Right kidney (tissue), 1 donor: ENCODE results near the gene KIFAP3.
A peak's percentile ranks its signal among the peaks of the same experiment; 100 is the strongest.
"Not testable (repeated sequence)": the region's sequence is repeated elsewhere in the genome, so short reads cannot be mapped to it uniquely, and the experiment has no call there.

Experiments used
- DNase-seq: peaks from one replicate; pipeline ENCODE4 v3.0.0-alpha.2; 2016

KIFAP3 gene

DNA sequence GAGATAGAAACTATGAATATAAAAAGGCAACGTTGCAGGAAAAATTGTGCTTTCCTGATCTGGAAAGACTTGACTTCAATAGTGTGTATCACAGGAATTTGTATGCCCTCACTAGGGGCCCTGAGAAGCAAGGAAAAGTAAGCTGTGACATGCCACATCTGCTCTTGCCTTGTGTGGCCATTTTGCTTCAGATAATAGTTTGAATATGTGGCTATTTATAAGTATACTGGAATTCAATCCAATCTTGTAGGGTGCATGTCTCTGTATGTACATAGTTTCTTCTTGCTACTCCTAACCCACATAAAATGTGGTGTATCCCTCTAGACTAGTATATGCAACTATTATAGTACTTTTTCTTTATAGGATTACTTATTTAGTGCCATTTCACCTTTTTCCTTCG, 149.7 kb downstream of the KIFAP3 start:
- no peak for DNase-seq

DNA sequence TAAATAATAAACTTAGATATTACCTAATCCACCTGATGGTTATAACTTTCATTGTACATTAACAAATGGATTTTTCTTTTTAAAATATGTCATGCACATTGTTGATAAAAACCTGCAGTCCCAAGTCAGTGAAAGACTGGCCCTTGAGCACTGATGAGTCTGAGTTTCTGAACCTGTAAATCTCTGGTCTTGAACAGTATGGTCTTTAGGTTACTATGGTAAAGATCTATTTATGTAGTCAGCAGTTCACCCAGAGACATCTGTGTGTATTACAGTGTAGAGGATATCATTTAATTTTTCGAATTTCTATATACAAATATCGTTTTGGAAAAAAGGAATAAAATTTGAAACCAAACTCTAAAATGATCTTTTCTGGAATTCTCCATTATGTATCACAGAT, 150.4 kb downstream of the KIFAP3 start:
- no peak for DNase-seq

GRCh38 chr1:169921080-169921479, 153.4 kb downstream of the KIFAP3 start:
- no peak for DNase-seq

- DNase-seq: no peak
These were observed 155.6 kb downstream of the KIFAP3 start for GRCh38 chr1:169918927-169919326.

DNA sequence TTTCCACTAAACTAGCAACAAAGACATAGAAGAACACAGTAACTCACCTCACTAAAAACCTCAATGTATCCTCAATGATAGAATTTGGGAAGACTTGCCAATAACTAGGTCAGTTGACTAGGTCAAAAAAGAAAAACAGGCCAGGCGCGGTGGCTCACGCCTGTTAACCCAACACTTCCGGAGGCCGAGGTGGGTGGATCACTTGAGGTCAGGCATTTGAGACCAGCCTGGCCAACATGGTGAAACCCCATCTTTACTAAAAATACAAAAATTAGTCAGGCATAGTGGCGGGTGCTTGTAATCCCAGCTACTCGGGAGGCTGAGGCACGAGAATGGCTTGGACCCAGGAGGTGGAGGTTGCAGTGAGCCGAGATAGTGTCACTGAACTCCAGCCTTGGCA, 156.3 kb downstream of the KIFAP3 start:
- not testable (repeated sequence) for DNase-seq

DNA sequence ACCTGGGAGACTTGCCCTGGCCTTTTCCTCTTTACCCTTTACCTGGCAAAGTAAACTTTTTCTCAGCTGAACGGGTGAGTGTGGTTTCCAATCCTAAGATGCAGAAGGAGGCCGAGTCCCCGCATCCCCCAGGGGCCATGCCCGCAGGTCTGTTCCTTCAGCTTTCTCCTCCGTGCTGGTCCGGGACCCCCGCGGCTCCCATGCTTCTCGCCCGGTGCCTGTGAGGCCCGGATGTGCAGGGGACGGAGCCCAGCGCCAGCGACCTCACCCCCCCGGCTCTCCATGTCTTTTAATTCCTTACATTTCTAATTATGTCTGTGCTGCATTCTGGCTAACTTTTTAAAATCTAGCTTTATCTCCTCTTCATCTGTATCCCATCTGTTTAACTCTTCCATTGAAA, 159.3 kb downstream of the KIFAP3 start:
- DNase-seq: no peak

DNA sequence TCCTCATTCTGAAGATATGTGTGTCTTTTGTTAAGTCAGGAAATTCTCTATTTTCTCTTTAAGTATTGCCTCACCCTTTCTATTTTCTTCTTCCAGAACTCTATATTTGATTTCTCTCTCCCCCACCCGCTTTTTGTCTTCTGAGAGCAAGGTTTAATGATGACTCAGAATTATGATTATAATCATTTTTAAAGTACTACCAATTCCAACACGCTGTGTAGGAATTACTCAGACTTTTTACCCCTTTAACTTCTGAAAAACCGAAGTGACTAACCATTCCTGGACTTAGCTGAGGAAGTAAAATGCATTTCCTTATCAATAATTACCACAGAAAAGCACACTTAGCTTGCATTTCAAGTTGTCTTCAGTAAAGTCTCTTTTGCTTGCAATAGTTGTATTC, 160.0 kb downstream of the KIFAP3 start:
- no peak for DNase-seq

GRCh38 chr1:169909499-169909898, 165.0 kb downstream of the KIFAP3 start:
- DNase-seq: no peak

GRCh38 chr1:169906938-169907337, 167.6 kb downstream of the KIFAP3 start:
- no peak for DNase-seq

DNA sequence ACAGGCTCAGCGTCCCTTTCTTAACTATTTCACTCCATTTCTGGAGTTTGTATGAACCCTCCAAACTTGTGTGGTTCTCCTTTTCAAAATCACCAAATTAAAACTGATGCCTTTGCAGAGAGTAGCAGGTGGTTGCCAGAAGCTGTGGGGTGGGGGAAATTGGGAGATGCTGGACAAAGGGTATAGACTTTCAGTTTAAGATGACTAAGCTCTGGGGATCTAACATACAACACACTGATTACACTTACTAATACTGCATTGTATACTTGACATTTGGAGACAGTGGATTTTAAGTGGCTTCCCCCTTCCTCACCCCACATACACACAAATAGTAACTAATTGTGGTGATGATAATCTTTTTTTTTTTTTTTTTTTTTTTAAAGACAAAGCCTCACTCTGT, 169.7 kb downstream of the KIFAP3 start:
- DNase-seq: no peak

GRCh38 chr1:169902751-169903150, 171.7 kb downstream of the KIFAP3 start:
- no peak for DNase-seq

- DNase-seq: no peak
These were observed 173.4 kb downstream of the KIFAP3 start for GRCh38 chr1:169901115-169901514.

DNA sequence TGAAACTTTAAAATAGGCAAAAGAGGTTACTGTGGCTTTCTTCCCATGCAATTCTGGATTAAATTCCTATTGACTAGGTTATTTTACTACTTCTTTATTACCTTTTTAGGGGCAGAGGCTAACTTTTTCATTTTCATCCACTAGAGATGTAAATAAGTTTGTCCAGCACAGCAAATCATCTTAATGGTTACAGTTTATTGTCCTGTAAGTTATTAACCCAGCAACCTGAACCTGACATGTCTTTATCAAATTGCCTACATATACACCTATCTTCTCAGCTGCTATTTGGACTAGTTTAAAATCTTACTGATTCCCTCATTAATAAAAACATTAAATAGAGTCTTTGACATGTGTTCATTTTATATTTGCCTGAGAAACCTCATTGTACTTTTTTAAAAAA, 173.9 kb downstream of the KIFAP3 start:
- DNase-seq: no peak

DNA sequence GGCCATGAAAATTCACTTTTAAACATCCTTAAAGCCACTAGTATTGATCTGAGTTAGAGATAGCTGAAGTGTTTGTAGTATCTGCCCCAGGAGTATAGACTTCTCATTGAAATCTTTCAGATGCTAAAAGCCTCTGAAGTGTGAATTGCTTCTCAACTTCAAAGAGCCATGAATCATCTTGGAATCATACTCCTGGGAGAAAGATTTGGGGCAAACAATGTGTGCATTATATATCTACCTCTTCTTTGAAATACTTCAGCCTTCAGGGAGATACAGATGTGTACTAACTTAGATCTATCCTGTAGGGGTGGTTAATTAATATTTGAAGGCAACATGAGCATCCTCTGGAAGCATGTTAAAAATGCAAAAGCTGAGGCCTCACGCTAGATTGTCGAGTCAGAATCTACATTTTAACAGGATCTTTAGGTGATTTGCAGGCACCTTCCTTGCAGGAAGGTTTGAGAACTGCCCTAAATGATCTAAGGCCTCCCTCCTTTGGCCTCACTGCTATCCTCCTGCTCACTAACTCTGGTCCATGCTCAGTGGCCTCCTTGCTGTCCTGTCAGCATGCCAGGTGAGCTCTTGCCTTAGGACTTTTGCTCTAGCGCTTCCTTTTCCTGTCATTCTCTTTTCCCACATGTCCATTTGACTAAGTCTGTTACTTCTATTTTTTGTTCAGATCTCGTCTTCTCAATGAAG, 174.8 kb downstream of the KIFAP3 start:
- DNase-seq: no peak

GRCh38 chr1:169896013-169896412, 178.5 kb downstream of the KIFAP3 start:
- DNase-seq: no peak

DNA sequence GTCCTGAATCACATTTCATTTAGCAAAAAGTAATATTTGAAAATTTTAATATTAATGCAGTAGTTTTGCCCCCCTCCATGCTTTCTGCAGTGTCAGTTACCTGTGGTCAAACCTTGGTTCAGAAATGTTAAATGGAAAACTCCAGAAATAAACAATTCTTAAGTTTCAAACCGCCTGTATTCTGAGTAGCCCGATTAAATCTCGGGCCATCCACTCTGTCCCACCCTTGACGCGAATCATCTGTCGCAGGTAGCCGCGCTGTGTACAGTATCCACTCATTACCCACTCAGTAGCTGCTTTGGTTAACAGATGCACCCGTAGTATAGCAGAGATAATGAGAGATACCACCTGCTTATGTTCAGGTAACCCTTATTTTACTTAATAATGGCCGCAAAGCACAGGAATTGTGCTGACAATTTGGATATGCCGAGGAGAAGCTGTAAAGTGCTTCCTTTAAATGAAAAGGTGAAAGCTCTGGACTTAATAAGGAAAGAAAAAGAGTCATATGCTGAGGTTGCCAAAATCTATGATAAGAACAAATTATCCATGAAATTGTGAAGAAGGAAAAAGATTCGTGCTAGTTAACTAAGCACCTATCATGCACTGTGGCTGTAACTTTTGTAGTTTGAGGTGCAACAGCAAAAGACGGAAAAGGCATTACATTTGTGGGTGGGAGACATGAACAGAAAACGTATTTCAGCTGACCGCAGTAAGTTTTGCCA, 179.9 kb downstream of the KIFAP3 start:
- DNase-seq: no peak

DNA sequence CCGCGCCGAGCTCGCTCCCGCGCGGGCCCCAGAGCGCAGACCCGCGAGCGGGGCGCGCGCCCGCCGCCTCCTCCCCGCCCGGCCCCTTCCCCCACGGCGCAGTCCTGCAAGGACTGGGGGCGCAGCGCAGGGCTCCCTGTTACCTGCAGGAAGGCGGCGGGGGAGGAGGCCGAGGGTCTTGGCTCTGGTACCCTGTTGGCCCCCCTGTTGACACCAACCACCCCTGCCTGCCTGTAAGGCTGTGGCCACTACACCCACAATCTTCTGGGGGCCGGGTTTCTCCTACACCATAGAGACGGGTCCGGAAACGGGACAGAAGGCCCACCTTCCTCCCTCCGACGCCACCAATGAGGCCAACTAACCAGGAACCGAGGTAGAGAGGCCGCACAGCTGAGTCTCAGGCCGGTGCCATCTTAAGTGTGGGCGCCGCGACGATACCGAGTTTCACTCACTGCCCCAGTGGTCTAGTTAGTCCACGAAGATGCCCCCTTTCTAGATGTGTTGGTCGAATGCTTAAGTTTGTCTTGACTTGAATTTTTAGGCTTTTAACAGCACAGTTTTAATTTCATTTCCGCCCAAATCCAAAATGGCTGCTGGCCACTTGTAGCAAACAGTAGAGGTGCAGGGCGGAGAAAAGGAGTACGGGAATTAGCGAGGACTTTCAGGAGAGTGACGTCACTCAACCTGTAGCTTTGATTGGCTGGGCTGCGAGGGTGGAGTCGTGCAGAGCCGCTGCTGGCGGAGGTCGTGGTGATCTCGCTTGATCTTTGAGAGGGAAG, 180.7 kb downstream of the KIFAP3 start, which contains the start of gene SCYL3:
Gene SCYL3 (minus strand): TSS at position 252 of the 779 bp plus-strand sequence. CDS start 5,056 bp downstream, outside the sequence.
- peak; percentile 100 for DNase-seq

DNA sequence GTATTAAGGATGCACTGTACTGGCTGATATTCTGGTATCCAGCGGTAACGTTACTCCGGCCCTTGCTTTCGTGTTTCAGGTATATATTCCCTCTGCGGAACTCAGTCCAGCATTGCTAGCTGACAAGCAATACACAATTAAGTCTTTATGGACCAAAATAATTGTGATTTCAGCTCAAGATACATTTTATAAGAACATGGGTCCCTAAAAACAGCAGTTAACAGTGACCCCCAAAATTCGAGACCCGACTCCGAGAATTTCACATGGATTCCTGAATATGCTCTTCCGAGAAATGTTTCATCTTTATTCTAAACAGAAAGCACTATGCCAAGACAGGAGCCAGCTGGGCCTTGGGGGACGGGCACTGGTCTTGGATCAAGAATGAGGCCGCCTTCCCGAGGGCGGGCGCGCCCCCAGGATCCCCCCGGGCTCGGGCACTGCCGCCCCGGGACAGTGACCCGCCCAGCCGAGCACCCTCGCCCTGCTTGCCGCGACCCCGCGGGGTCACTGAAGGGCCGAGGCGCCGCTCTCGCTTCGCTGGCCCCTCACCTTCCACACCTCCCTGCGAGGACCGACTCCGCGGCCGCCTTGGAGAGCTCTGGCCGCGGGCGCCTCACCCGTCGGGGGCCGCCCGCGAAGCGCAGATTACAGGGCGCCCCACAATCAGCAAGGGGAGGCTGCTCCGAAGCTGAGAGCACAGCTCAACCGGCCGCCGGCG, 181.4 kb downstream of the KIFAP3 start:
- DNase-seq: peak; percentile 92

DNA sequence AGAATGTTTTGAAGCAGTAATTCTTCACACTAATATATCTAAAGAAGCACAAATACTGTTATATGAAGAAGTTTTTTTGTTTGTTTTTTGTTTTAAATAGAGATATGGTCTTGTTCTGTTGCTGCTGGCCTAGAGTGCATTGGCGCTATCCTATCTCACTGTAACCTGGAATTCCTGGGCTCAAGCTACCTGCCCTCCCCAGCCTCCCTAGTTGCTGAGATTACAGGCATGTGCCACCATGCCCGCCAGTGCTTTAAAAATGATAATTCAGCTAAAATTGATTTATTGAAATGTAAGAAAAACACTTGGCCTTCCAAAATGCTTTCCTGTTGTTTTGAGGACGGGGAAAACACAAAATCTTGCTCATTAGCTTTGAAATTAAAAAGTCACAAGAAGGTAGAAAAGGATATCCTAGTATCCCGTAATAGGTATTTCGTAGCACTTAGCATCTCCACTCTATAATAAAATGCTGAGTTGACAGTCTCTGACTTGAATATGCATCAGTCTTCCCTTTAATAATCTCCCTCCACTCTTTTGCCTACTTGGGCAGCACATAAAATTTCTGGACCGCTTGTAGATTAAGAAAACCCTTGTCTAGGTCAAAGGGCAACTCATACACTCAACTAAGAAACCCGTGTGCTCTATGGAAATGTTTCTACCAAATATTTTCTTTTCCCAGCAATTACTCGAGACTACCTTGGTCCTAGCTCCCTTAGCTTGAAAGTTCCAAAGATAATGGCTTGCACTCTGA, 182.1 kb downstream of the KIFAP3 start:
- DNase-seq: no peak

DNA sequence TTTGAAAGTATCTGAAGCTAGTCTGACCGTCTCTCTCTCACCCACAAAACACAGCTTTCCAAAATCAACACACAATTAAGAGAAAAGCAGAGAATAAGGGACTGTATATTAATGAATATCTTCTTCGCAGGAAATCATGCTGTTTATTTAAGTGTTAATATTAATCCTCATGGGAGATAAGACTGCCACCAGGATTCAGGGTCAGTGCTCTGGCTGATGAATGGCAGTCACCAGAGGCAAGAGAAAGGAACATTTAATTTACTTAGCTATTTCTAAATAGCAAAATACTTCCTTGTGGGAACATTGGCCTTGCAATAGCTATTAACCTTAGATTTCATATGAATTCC, 183.0 kb downstream of the KIFAP3 start:
- peak; percentile 13 for DNase-seq

GRCh38 chr1:169890761-169891538, 183.5 kb downstream of the KIFAP3 start:
- no peak for DNase-seq
